ENCODE data around the gene FBRS. TPM values are rescaled to one million over a fixed set of nuclear protein-coding genes. Genes with fewer than 3 reads are reported as not detected.

Gene FBRS
- total RNA-seq, 1 experiment from 2014 or later: 32.9 TPM

DNA sequence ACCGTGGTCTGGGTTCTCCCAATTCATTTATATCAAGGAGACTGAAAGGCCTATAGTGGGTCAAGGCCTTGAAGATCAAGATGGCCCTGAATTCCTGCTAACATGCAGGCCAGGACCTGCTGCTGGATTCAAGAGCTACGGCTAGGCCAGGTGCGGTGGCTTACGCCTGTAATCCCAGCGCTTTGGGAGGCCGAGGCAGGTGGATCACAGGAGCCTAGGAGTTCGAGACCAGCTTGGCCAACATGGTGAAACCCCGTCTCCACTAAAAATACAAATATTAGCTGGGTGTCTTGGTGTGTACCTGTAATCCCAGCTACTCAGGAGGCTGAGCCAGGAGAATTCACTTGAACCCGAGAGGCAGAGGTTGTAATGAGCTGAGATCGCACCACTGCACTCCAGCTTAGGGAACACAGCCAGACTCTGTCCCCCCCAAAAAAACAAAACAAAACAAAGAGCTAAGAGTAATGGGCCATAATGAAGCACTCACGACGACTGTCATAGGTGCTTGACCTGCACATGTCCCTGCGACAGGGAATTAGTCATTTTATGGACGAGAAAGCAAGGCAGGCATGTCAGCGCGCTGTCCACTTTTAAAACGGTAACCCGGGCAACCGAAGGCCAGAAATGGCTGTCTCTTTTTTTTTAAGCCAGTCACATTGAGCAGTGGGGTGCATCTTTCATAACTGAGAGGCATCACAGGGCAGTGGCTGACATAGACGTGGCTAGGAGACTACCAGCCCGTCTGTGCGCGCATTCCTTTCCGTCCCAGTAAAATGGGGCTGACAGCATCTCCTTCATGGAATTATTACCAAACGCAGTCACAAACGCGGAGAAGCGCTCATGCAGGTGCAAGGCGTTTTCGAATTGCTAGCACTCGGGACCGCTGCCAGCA is 1.0 kb upstream of the FBRS start:
- peak overlapping the region; percentile 50; the same call in 1 of the 2 replicates for H2AFZ ChIP-seq (ENCODE audit: low read length)
- H3K9me3 ChIP-seq (ENCODE audit: low read length): no peaks in the 10 kb centered on the region
- H3K9ac ChIP-seq (ENCODE audit: low read length): peak overlapping the region; percentile 84
- peak overlapping the region; percentile 79 for H3K4me2 ChIP-seq (ENCODE audit: low read depth, low read length, poor library complexity, severe bottlenecking)
- H3K27ac ChIP-seq (ENCODE audit: low read length): peak overlapping the region; percentile 51
- no peaks in the 10 kb centered on the region for H3K27me3 ChIP-seq (ENCODE audit: low read length)
- H3K36me3 ChIP-seq (ENCODE audit: insufficient read depth, low read length): peaks cover 19% of the 10 kb centered on the region
- H4K20me1 ChIP-seq (ENCODE audit: insufficient read depth, low read depth, low read length): no peaks in the 10 kb centered on the region
- no peak for DNase-seq
- peaks cover 32% of the 10 kb centered on the region for H3K79me2 ChIP-seq (ENCODE audit: low read length)
- peak overlapping the region; percentile 71 for H3K4me3 ChIP-seq (ENCODE audit: low read length)
- peaks cover 36% of the 10 kb centered on the region for H3K4me1 ChIP-seq (ENCODE audit: low read length)
- H3K9me2 ChIP-seq (replicated peaks; ENCODE audit: insufficient read depth, low read length): no peaks in the 10 kb centered on the region

DNA sequence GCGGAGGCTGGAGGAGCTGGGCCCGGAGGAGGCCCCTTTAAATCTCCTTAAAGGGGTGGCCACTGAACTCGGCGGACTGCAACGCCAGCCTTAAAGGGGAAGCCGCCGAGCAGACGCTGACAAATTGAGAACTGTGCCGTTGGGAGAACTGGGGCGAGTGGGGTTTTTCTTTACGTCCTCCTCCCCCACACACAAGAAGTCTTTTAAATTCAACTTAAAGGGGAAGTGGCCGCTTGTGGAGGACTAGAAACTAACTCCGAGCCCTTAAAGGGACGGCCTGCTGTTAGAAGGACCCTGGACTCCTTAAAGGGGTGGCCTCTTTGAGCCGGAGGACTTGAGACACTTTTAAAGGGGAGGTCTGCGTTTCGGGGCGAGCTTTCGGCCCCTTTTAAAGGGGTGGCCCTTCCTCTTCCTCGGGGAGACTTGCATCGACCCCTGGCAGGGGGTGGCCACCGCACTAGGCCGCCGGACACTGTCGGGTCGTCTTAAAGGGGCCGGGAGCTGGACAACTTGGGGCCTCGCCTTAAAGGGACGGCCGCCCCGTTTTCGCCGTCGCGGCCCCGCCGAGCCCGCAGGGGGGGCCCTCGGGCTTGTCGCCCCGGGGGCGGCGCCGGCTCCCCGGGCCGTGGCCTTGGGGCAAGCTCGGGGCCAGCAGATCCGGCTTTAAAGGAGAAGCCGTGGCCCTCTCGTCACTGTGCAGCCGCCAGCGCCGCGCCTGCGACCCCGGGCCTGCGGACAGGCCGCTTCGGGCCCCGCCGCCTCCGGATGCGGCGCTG is 688 bp downstream of the FBRS start:
- peak; percentile 98 for DNase-seq
- Histone ChIP-seq H4K20me1 (ENCODE audit: insufficient read depth, low read depth, low read length) (peaks cover 7% of the 10 kb centered on the region; the same call in 1 of the 2 replicates), H3K4me3 (ENCODE audit: low read length) (peak overlapping the region; percentile 95), H3K4me2 (ENCODE audit: low read depth, low read length, poor library complexity, severe bottlenecking) (peak overlapping the region; percentile 100), H3K4me1 (ENCODE audit: low read length) (peaks cover 35% of the 10 kb centered on the region), H3K27ac (ENCODE audit: low read length) (peak overlapping the region; percentile 88), H3K9me3 (ENCODE audit: low read length) (no peaks in the 10 kb centered on the region), H3K79me2 (ENCODE audit: low read length) (peaks cover 42% of the 10 kb centered on the region), H2AFZ (ENCODE audit: low read length) (peak overlapping the region; percentile 16; the same call in 1 of the 2 replicates), H3K9ac (ENCODE audit: low read length) (peak overlapping the region; percentile 84), H3K36me3 (ENCODE audit: insufficient read depth, low read length) (peaks cover 33% of the 10 kb centered on the region), H3K27me3 (ENCODE audit: low read length) (no peaks in the 10 kb centered on the region), H3K9me2 (replicated peaks; ENCODE audit: insufficient read depth, low read length) (no peaks in the 10 kb centered on the region)

DNA sequence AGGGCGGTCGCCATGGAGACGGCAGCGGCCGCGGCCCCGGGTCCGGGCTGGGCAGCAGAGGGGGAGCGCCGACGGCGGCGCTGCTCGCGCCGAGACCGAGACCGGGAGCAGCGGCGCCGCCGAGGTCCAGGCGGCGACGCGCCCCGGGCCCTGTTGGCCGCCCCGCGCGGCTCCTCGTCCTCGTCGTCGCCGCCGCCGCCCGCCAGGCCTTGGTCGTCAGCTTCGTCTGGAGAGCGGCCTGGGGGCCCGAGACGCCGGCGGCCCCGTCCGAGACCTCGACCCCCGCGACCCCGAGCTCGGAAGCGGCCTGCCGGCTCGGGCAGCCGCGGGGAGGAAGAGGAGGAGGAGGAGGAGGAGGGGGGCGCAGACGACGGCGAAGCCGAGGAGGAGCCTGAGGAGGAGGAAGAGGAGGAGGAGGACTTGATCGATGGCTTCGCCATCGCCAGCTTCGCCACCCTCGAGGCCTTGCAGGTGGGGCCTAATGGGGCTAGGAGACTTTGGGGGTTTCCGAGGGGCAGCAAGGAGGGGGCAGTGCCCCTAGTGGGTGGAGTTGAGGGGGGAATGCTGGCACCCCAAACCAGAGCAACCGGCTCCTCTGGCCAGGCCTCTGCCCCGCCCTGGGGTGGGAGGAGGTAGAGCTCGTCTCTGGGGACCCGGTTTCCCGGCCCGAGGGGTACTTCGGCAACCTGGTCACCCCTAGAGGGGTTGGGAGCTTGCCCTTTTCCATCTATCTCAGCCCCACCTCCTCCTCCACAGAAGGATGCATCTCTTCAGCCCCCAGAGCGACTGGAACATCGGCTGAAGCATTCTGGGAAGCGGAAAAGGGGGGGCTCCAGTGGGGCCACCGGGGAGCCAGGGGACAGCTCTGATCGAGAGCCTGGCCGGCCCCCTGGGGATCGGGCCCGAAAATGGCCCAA is 1.5 kb downstream of the FBRS start:
- Histone ChIP-seq H3K9me3 (ENCODE audit: low read length) (no peaks in the 10 kb centered on the region), H3K4me2 (ENCODE audit: low read depth, low read length, poor library complexity, severe bottlenecking) (peak overlapping the region; percentile 100), H3K27me3 (ENCODE audit: low read length) (no peaks in the 10 kb centered on the region), H3K4me1 (ENCODE audit: low read length) (peaks cover 35% of the 10 kb centered on the region), H3K9me2 (replicated peaks; ENCODE audit: insufficient read depth, low read length) (no peaks in the 10 kb centered on the region), H3K4me3 (ENCODE audit: low read length) (peak overlapping the region; percentile 95), H3K36me3 (ENCODE audit: insufficient read depth, low read length) (peaks cover 33% of the 10 kb centered on the region), H3K79me2 (ENCODE audit: low read length) (peaks cover 42% of the 10 kb centered on the region), H2AFZ (ENCODE audit: low read length) (no peak overlapping the region; the same call in 1 of the 2 replicates), H3K27ac (ENCODE audit: low read length) (peak overlapping the region; percentile 88), H3K9ac (ENCODE audit: low read length) (peak overlapping the region; percentile 84), H4K20me1 (ENCODE audit: insufficient read depth, low read depth, low read length) (peaks cover 7% of the 10 kb centered on the region; the same call in 1 of the 2 replicates)
- peak; percentile 84 for DNase-seq

DNA sequence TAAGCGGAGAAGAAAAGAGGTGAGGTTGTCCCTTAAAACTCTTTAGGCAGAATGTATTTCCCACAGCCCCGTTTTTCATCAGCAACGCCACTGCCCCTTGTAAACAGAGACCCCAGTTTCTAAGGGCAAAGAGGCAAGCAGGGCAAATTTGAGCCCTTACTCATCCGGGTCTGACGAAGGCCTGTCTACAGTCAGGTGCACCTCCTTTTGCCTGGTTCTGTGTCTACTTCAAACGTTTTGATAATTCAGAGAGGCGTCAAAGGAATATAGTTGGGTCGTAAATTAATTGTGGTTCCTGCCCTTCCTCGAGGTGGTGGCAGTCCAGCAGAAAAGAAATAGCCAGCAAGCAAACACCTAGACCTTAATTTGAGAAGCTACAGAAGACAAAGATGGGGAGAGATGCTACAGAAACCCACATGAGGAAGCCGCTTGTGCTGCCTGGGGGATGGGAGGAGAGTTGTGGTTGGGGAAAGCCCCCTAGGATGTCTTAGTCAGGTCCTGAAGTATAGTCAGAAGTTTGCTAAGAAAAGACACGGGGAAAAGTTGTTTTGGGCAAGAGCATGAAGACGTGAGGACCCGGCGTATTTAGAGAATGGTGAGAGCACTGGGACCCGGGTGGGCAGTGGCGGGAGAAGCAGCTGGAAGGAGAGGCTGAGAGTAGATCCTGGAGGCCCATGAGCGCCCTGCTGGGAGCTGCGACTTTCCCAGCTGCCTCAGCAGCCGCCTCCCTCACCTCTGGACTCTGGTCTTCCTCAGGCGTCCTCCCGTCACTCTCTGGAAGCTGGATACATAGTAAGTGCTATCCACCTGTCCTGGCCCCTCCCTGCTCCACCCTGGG is 2.4 kb downstream of the FBRS start:
- peak overlapping the region; percentile 100 for H3K4me2 ChIP-seq (ENCODE audit: low read depth, low read length, poor library complexity, severe bottlenecking)
- H3K9me2 ChIP-seq (replicated peaks; ENCODE audit: insufficient read depth, low read length): no peaks in the 10 kb centered on the region
- H3K79me2 ChIP-seq (ENCODE audit: low read length): peaks cover 42% of the 10 kb centered on the region
- peaks cover 35% of the 10 kb centered on the region for H3K4me1 ChIP-seq (ENCODE audit: low read length)
- DNase-seq: no peak
- H3K4me3 ChIP-seq (ENCODE audit: low read length): peak overlapping the region; percentile 95
- H2AFZ ChIP-seq (ENCODE audit: low read length): no peak overlapping the region
- H3K36me3 ChIP-seq (ENCODE audit: insufficient read depth, low read length): peaks cover 37% of the 10 kb centered on the region
- H4K20me1 ChIP-seq (ENCODE audit: insufficient read depth, low read depth, low read length): peaks cover 7% of the 10 kb centered on the region; the same call in 1 of the 2 replicates
- H3K27me3 ChIP-seq (ENCODE audit: low read length): no peaks in the 10 kb centered on the region
- peak overlapping the region; percentile 88 for H3K27ac ChIP-seq (ENCODE audit: low read length)
- peak overlapping the region; percentile 84 for H3K9ac ChIP-seq (ENCODE audit: low read length)
- H3K9me3 ChIP-seq (ENCODE audit: low read length): no peaks in the 10 kb centered on the region

DNA sequence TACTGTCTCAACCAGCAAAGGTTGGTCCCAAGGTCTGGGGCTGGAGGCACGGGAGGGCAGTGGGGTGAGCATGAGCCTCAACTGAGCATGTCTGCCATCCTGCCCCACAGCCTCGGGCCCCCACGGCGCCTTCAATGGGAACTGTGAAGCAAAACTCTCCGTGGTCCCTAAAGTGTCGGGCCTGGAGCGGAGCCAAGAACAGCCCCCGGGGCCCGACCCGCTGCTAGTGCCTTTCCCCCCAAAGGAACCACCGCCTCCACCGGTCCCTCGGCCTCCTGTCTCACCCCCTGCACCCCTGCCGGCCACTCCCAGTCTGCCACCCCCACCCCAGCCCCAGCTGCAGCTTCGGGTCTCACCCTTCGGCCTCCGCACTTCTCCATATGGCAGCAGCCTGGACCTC is 4.2 kb downstream of the FBRS start:
- Histone ChIP-seq H3K4me3 (ENCODE audit: low read length) (no peak overlapping the region), H3K9ac (ENCODE audit: low read length) (peak overlapping the region; percentile 21; the same call in 1 of the 2 replicates), H3K4me1 (ENCODE audit: low read length) (peaks cover 26% of the 10 kb centered on the region), H4K20me1 (ENCODE audit: insufficient read depth, low read depth, low read length) (peaks cover 7% of the 10 kb centered on the region; the same call in 1 of the 2 replicates), H3K27ac (ENCODE audit: low read length) (no peak overlapping the region), H3K79me2 (ENCODE audit: low read length) (peaks cover 42% of the 10 kb centered on the region), H3K27me3 (ENCODE audit: low read length) (no peaks in the 10 kb centered on the region), H3K9me3 (ENCODE audit: low read length) (no peaks in the 10 kb centered on the region), H2AFZ (ENCODE audit: low read length) (no peak overlapping the region), H3K4me2 (ENCODE audit: low read depth, low read length, poor library complexity, severe bottlenecking) (no peak overlapping the region), H3K9me2 (replicated peaks; ENCODE audit: insufficient read depth, low read length) (no peaks in the 10 kb centered on the region), H3K36me3 (ENCODE audit: insufficient read depth, low read length) (peaks cover 38% of the 10 kb centered on the region)
- DNase-seq: no peak

DNA sequence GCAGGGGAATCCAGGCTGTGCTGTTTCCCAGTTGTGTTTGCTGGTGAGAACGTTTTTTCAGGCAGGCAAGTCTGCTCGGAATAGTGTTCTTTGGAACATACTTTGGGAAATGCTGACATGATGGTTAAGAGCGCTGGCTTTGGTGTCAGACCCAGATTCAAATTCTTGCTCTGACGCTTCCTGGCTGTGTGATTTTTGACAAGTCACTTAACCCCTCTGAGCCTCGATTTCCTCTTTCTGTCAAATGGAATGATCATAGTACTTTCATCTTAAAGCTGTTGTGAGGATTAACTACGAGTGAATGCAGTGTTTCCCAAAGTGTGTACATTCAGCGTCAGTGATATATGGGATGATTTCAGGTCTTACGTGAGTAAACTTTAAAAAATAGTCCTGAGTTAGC is 4.8 kb downstream of the FBRS start:
- peaks cover 38% of the 10 kb centered on the region for H3K36me3 ChIP-seq (ENCODE audit: insufficient read depth, low read length)
- no peak overlapping the region for H3K9ac ChIP-seq (ENCODE audit: low read length)
- peaks cover 42% of the 10 kb centered on the region for H3K79me2 ChIP-seq (ENCODE audit: low read length)
- no peaks in the 10 kb centered on the region for H3K27me3 ChIP-seq (ENCODE audit: low read length)
- DNase-seq: no peak
- no peak overlapping the region for H3K4me2 ChIP-seq (ENCODE audit: low read depth, low read length, poor library complexity, severe bottlenecking)
- no peak overlapping the region for H3K4me3 ChIP-seq (ENCODE audit: low read length)
- no peak overlapping the region for H2AFZ ChIP-seq (ENCODE audit: low read length)
- H4K20me1 ChIP-seq (ENCODE audit: insufficient read depth, low read depth, low read length): peaks cover 7% of the 10 kb centered on the region; the same call in 1 of the 2 replicates
- H3K9me3 ChIP-seq (ENCODE audit: low read length): no peaks in the 10 kb centered on the region
- H3K27ac ChIP-seq (ENCODE audit: low read length): no peak overlapping the region
- no peaks in the 10 kb centered on the region for H3K9me2 ChIP-seq (replicated peaks; ENCODE audit: insufficient read depth, low read length)
- H3K4me1 ChIP-seq (ENCODE audit: low read length): peaks cover 23% of the 10 kb centered on the region

DNA sequence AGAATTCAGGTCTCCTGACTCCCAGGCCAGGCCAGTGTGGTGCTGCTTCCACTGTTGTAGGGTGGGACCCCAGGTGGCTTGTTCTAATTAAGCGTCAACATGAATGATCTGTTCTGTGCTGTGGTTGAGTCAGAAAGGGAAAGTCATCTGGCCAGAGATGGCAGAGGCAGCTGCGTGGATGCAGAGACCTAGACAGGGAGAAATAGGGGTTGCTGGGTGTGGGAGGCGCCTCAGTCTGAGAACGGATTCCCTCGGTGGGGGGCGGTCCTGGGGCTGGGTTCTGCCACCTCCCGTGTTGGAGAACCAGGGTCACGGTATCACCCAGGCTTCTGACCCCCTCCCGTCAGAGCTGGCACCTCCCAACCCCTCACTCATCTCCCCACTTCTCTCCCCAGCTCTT is 5.6 kb downstream of the FBRS start:
- Histone ChIP-seq H3K4me1 (ENCODE audit: low read length) (peaks cover 23% of the 10 kb centered on the region), H3K27me3 (ENCODE audit: low read length) (no peaks in the 10 kb centered on the region), H2AFZ (ENCODE audit: low read length) (no peak overlapping the region), H3K4me3 (ENCODE audit: low read length) (no peak overlapping the region), H3K9me2 (replicated peaks; ENCODE audit: insufficient read depth, low read length) (no peaks in the 10 kb centered on the region), H3K36me3 (ENCODE audit: insufficient read depth, low read length) (peaks cover 38% of the 10 kb centered on the region), H3K9me3 (ENCODE audit: low read length) (no peaks in the 10 kb centered on the region), H3K27ac (ENCODE audit: low read length) (no peak overlapping the region), H4K20me1 (ENCODE audit: insufficient read depth, low read depth, low read length) (peaks cover 7% of the 10 kb centered on the region; the same call in 1 of the 2 replicates), H3K9ac (ENCODE audit: low read length) (no peak overlapping the region), H3K79me2 (ENCODE audit: low read length) (peaks cover 42% of the 10 kb centered on the region), H3K4me2 (ENCODE audit: low read depth, low read length, poor library complexity, severe bottlenecking) (no peak overlapping the region)
- DNase-seq: no peak

Data from Karpas-422 (cell line).